ENCODE data around the gene SLC25A45.

SLC25A45 gene

GRCh38 chr11:65400307-65401072 lies 18.0 kb upstream of the SLC25A45 start:
- no peak for TF ChIP-seq CTCF (conservative IDR thresholded peaks at IDR 0.05; ENCODE audit: low read length)
- H3K4me3 ChIP-seq (ENCODE audit: low read length), result no peak overlapping the region
- DNase-seq (ENCODE audit: low read depth), result no peak

- H3K4me3 ChIP-seq (ENCODE audit: low read length), result no peak overlapping the region
- DNase-seq (ENCODE audit: low read depth), result no peak
- no peak for TF ChIP-seq CTCF (conservative IDR thresholded peaks at IDR 0.05; ENCODE audit: low read length)
These were observed 17.4 kb upstream of the SLC25A45 start for GRCh38 chr11:65399845-65400244.

- DNase-seq (ENCODE audit: low read depth), result no peak
- no peak for TF ChIP-seq CTCF (conservative IDR thresholded peaks at IDR 0.05; ENCODE audit: low read length)
- no peak overlapping the region for H3K4me3 ChIP-seq (ENCODE audit: low read length)
These were observed 16.8 kb upstream of the SLC25A45 start for GRCh38 chr11:65399249-65399648.

GRCh38 chr11:65398362-65398910 lies 16.0 kb upstream of the SLC25A45 start:
- no peak for TF ChIP-seq CTCF (conservative IDR thresholded peaks at IDR 0.05; ENCODE audit: low read length)
- no peak for DNase-seq (ENCODE audit: low read depth)
- H3K4me3 ChIP-seq (ENCODE audit: low read length), result no peak overlapping the region

- no peak for DNase-seq (ENCODE audit: low read depth)
- no peak for TF ChIP-seq CTCF (conservative IDR thresholded peaks at IDR 0.05; ENCODE audit: low read length)
- no peak overlapping the region for H3K4me3 ChIP-seq (ENCODE audit: low read length)
These were observed 14.6 kb upstream of the SLC25A45 start for GRCh38 chr11:65396769-65397745.

- no peak overlapping the region for H3K4me3 ChIP-seq (ENCODE audit: low read length)
- DNase-seq (ENCODE audit: low read depth), result no peak
- no peak for TF ChIP-seq CTCF (conservative IDR thresholded peaks at IDR 0.05; ENCODE audit: low read length)
These were observed 13.6 kb upstream of the SLC25A45 start for GRCh38 chr11:65395961-65396530.
